Measurements from ENCODE around the gene TRIP12.

The TRIP12 gene

DNA sequence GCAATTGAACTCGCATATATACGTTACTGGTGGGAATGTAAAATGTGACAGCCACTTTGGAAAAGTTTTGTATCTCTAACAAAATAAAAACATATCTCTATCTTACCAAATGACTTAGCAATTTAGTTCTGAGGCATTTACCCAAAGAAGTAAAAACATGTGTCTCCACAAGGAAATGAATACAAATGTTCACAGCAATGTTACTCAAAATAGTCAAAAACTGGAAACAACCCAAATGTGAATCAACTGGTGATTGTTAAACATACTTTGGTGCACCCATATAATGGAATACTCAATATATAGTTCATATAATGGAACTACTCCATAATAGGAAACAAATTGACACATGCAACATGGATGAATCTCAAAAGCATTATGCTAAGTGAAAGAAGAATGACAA, 137.0 kb downstream of the TRIP12 start:
- no peak overlapping the region for H3K4me3 ChIP-seq (ENCODE audit: low read length)
- no peak for DNase-seq (ENCODE audit: low read depth)
- TF ChIP-seq, protein P1, sequence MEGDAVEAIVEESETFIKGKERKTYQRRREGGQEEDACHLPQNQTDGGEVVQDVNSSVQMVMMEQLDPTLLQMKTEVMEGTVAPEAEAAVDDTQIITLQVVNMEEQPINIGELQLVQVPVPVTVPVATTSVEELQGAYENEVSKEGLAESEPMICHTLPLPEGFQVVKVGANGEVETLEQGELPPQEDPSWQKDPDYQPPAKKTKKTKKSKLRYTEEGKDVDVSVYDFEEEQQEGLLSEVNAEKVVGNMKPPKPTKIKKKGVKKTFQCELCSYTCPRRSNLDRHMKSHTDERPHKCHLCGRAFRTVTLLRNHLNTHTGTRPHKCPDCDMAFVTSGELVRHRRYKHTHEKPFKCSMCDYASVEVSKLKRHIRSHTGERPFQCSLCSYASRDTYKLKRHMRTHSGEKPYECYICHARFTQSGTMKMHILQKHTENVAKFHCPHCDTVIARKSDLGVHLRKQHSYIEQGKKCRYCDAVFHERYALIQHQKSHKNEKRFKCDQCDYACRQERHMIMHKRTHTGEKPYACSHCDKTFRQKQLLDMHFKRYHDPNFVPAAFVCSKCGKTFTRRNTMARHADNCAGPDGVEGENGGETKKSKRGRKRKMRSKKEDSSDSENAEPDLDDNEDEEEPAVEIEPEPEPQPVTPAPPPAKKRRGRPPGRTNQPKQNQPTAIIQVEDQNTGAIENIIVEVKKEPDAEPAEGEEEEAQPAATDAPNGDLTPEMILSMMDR (conservative IDR thresholded peaks at IDR 0.05; ENCODE audit: low read depth, low read length): no peak

DNA sequence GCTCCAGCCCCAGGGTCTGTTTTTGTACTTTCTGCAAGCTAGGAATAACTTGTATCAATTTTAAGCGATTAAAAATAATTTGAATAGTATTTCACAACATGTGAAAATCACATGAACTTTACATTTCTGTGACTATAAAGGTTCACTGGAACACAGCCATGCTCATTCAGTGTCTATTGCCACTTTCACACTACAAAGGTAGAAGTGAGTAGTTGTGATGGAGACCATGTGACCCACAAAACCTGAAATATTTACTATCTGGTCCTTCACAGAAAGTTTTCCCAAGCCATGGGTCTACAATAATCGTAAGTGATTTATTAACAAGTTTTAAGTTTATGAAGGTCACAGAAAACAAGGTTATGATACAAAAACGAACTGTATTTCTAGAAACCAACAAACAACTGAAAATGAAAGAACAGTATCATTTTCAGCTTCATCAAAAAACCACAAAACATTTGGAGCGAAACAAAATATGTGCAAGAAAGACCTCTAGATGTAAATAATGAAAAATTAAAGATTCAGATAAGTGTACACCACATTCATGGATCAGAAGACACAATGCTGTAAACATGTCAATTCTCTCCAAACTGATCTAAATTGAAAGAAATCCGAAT, 138.6 kb downstream of the TRIP12 start:
- DNase-seq (ENCODE audit: low read depth): no peak
- H3K4me3 ChIP-seq (ENCODE audit: low read length): no peak overlapping the region
- TF ChIP-seq, protein P1 (conservative IDR thresholded peaks at IDR 0.05; ENCODE audit: low read depth, low read length): no peak

DNA sequence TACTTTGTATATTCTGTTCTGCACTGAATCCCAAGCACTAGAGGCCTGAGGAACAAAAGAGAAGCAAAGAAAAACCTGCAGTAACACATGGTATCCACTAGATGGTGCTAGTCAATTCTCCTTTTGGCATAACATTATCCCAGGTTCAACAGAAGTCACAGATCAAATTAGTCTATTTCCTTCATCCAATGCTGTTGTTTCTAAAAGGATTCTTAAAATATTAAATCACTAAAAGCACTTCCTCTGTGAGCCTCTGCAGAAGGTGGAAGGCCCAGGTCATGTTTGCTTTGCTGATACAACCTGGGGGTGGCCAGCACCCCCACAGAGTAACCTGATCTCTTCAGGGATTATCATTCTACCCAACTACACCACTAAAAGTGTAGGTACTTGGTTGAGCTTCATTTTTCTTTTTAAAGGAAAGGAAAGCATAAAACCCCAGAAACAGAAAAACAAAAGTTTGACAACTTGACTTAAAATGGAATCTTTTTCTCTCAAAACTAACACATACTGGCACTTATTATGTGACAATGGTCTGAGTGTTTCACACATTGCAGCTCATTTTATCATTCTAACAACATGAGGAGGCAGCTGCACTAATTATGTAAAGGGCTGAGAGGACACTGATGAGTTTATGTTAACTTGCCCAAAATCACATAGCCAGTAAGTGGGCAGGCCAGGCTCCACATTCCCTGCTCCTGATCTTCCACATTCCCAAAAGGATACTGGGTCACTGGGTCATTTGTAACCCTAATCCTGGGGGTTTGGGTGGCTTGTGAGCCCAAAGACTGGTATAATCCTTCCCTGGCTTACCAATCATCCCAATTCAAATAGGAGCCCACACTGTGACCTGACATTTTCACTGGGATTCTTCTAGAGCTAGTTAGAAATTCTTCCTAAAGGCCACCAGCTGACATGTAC, 140.7 kb downstream of the TRIP12 start:
- peak; percentile 14 for DNase-seq (ENCODE audit: low read depth)
- H3K4me3 ChIP-seq (ENCODE audit: low read length): no peak overlapping the region
- TF ChIP-seq, protein P1 (conservative IDR thresholded peaks at IDR 0.05; ENCODE audit: low read depth, low read length): peak; percentile 86

DNA sequence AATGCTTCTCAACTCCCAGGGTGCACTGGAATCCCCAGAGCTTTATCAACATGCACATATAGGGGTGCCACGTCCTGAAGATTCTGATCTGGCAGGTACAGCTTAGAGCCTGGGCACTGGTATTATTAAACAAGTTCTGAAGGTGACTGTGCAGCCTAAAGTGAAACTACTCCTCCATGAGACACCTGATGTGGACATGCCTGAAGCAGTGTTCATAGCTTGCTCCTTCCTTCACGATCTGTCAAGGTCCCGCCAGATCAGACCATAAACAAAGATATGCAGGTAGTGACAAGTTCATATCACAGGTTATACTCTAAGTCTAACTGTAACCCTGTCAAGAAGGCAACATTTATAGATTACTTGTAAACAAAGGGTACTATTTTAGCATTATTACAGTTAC, 142.2 kb downstream of the TRIP12 start:
- TF ChIP-seq, protein P1 (conservative IDR thresholded peaks at IDR 0.05; ENCODE audit: low read depth, low read length): no peak
- no peak for DNase-seq (ENCODE audit: low read depth)
- no peak overlapping the region for H3K4me3 ChIP-seq (ENCODE audit: low read length)

DNA sequence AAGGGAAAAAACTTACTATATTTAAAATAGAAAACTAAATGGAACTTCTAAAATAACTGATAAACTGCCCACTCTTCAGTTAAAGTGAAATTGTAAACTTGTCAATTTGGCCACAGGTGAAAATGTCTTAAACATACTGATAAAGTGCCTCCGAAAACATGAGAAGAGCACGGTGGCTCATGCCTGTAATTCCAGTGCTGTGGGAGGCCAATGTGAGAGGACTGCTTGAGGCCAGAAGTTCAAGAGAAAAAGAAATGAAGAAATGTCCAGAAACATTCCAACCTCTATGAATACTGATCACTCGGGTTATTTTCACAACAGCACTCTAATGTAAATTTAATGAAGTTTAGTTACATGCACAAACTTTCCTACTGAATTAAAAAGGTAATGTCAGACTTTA, 144.1 kb downstream of the TRIP12 start:
- TF ChIP-seq, protein P1 (conservative IDR thresholded peaks at IDR 0.05; ENCODE audit: low read depth, low read length): no peak
- H3K4me3 ChIP-seq (ENCODE audit: low read length): no peak overlapping the region
- DNase-seq (ENCODE audit: low read depth): no peak

DNA sequence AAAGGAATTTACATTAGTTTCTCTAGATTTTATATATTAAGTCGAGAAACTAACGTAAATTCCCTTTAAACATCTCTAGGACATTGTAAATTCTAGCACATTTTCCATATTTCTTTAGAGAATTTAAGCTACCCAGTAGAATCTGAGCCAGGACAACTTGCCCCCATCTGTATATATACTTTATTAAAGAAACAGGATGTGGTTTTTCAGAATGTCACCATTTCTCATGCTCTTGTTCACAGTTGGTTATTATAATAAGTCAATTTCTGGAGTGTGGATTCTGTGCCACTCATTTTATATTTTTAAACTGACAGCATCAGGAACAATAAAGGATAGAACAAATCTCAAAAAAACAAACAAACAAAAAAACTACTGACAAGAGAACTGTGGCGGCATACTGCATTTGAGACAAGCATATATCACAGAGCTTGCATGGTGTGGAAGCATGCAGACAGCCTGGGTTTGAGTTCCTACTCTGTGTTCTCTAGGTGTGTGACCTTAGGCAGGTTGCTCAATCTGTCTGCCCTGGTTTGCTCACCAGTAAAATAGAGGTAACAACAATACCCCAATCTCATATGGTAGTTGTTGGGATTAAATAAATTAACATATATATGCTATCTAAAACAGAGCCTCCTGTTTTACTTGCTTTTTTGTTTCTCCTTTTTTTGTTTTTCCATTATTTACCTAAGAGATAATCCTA, 146.0 kb downstream of the TRIP12 start:
- H3K4me3 ChIP-seq (ENCODE audit: low read length): no peak overlapping the region
- TF ChIP-seq, protein P1 (conservative IDR thresholded peaks at IDR 0.05; ENCODE audit: low read depth, low read length): no peak
- DNase-seq (ENCODE audit: low read depth): no peak

Measured in retinal pigment epithelial cell (primary cell).